ENCODE measurements around the gene PRR16.
"Not testable (repeated sequence)": the region's sequence is repeated elsewhere in the genome, so short reads cannot be mapped to it uniquely, and the experiment has no call there.

PRR16 gene
- total RNA-seq, result 0 reads per million in 4 experiments

GRCh38 chr5:120463991-120464626 is at the start of gene PRR16:
Gene PRR16 (plus strand): TSS chr5:120464300.
- DNase-seq, result no peak

- no peak for DNase-seq
These were observed 48.1 kb upstream of the PRR16 start for GRCh38 chr5:120415985-120416384.

- no peak for DNase-seq
These were observed 45.0 kb upstream of the PRR16 start for GRCh38 chr5:120419127-120419526.

- DNase-seq, result not testable (repeated sequence)
These were observed 37.3 kb upstream of the PRR16 start for GRCh38 chr5:120426633-120427275.

- no peak for DNase-seq
These were observed 33.5 kb upstream of the PRR16 start for GRCh38 chr5:120430572-120430971.

GRCh38 chr5:120432861-120433260 is 31.2 kb upstream of the PRR16 start:
- no peak for DNase-seq

- DNase-seq, result no peak
These were observed 29.0 kb upstream of the PRR16 start for GRCh38 chr5:120435129-120435528.

- no peak for DNase-seq
These were observed 27.1 kb upstream of the PRR16 start for GRCh38 chr5:120436996-120437395.

GRCh38 chr5:120442694-120443093 is 21.4 kb upstream of the PRR16 start:
- DNase-seq, result no peak

GRCh38 chr5:120443607-120444006 is 20.5 kb upstream of the PRR16 start:
- no peak for DNase-seq

GRCh38 chr5:120446068-120446492 is 18.0 kb upstream of the PRR16 start:
- no peak for DNase-seq

- no peak for DNase-seq
These were observed 17.2 kb upstream of the PRR16 start for GRCh38 chr5:120446901-120447300.

- no peak for DNase-seq
These were observed 16.3 kb upstream of the PRR16 start for GRCh38 chr5:120447706-120448239.

GRCh38 chr5:120449501-120449900 is 14.6 kb upstream of the PRR16 start:
- DNase-seq, result no peak

- no peak for DNase-seq
These were observed 13.2 kb upstream of the PRR16 start for GRCh38 chr5:120450910-120451309.

- DNase-seq, result no peak
These were observed 12.7 kb upstream of the PRR16 start for GRCh38 chr5:120451445-120451844.

- no peak for DNase-seq
These were observed 11.6 kb upstream of the PRR16 start for GRCh38 chr5:120452471-120452870.

- DNase-seq, result no peak
These were observed 9.9 kb upstream of the PRR16 start for GRCh38 chr5:120454094-120454798.

- DNase-seq, result no peak
These were observed 8.1 kb upstream of the PRR16 start for GRCh38 chr5:120456006-120456405.

GRCh38 chr5:120457839-120458507 is 6.1 kb upstream of the PRR16 start:
- no peak for DNase-seq

- not testable (repeated sequence) for DNase-seq
These were observed 5.6 kb upstream of the PRR16 start for GRCh38 chr5:120458508-120458847.

GRCh38 chr5:120461251-120461650 is 2.8 kb upstream of the PRR16 start:
- no peak for DNase-seq

GRCh38 chr5:120463006-120463680 is 957 bp upstream of the PRR16 start:
- DNase-seq, result no peak
